ENCODE results near the gene HIRIP3. TPM values are rescaled to one million over a fixed set of nuclear protein-coding genes. Genes with fewer than 3 reads are reported as not detected.
A peak's percentile ranks its signal among the peaks of the same experiment; 100 is the strongest.
"Not testable (repeated sequence)": the region's sequence is repeated elsewhere in the genome, so short reads cannot be mapped to it uniquely, and the experiment has no call there.

HIRIP3 gene
- total RNA-seq, 1 donor from 2014 or later, result 11.1 TPM

DNA sequence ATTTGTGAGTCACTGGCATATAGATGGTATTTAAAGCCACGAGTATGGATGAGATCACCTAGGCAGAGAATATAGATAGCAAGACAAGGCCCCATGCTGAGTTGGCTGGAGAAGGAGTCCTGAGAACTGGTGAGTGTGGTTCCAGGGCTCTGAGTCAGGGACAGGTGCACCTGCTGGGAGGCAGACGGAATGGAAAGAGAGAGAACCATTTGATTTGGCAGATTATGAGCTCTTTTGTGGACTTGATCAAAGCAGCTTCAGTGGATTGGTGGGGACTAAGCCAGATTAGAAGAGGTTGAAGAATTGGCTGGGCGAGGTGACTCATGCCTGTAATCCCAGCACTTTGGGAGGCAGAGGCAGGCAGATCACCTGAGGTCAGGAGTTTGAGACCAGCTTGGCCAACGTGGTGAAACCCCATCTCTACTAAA is 23.3 kb upstream of the HIRIP3 start:
- ATAC-seq (no peak), DNase-seq (ENCODE audit: low spot score) (no peak)
- intact Hi-C loops (cut with DNase I), result no loop called here

DNA sequence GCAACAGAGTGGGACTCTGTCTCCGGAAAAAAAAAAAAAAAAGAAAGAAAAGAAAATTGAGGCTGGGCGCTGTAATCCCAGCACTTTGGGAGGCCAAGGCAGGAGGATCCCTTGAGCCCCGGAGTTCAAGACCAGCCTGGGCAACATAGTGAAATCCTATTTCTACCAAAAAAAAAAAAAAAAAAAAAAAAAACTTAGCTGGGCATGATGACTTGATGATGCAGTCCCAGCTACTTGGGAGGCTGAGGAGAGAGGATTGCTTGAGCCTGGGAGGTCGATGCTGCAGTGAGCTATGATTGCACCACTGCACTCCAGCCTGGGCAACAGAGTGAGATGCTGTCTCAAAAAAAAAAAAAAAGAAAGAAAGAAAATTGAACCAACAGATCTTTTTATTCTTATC is 22.5 kb upstream of the HIRIP3 start:
- ATAC-seq; DNase-seq (ENCODE audit: low spot score); intact Hi-C loops (cut with DNase I): not testable (repeated sequence)

DNA sequence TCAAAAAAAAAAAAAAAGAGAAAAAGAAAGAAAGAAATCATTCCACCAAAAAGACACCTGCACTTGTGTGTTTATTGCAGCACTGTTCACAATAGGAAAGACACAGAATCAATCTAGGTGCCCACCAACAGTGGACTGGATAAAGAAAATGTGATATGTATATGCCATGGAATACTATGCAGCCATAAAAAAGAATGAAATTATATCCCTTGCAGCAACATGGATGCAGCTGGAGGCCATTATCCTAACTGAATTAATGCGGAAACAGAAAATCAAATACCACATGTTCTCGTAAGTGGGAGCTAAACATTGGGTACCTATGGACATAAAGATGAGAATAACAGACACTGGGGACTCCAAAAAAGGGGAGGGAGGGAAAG is 21.9 kb upstream of the HIRIP3 start:
- DNase-seq (ENCODE audit: low spot score) (no peak), ATAC-seq (no peak)
- intact Hi-C loops (cut with DNase I), result no loop called here

DNA sequence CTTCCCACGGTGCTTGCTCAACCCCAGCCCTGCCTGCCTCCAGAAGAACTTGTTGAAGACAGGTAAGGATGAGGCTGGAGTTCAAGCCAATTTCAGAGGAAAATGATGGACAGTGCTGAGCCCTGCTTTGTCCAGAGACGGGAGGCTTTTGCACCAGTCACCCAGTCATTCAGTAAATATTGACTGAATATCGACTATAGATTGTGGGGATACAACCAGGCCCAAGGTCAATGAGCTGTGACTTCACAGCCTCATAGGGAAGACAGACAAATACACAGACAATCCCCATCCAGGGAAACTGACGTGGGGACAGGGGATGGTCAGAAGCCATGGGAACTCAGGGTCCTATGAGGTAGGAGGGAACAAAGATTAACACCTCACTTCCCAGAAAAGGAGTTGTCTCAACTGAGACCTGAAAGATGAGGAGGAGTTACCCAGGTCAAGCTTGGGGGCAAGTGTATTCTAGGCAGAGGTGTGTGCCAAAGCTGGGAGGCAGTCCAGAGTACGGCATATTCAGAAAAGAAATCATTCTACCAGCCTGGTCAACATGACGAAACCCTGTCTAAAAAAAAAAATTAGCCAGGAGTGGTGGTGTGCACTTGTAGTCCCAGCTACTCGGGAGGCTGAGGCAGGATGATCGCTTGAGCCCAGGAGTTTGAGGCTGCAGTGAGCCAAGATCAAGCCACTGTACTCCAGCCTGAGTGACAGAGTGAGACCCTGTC is 21.3 kb upstream of the HIRIP3 start:
- DNase-seq (ENCODE audit: low spot score) (no peak), ATAC-seq (no peak)
- intact Hi-C loops (cut with DNase I), result no loop called here

DNA sequence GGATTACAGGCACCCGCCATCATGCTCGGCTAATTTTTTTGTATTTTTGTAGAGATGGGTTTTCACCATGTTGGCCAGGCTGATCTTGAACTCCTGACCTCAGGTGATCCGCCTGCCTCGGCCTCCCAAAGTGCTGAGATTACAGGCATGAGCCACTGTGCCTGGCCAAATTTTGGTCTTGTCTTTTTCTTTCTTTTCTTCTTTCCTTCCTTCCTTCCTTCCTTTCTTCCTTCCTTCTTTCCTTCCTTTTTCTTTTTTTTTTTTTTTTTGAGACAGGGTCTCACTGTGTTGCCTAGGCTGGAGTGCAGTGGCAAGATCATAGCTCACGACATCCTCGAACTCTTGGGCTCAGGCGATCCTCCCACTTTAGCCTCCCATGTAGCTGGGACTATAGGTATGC is 20.0 kb upstream of the HIRIP3 start:
- ATAC-seq; DNase-seq (ENCODE audit: low spot score); intact Hi-C loops (cut with DNase I): not testable (repeated sequence)

DNA sequence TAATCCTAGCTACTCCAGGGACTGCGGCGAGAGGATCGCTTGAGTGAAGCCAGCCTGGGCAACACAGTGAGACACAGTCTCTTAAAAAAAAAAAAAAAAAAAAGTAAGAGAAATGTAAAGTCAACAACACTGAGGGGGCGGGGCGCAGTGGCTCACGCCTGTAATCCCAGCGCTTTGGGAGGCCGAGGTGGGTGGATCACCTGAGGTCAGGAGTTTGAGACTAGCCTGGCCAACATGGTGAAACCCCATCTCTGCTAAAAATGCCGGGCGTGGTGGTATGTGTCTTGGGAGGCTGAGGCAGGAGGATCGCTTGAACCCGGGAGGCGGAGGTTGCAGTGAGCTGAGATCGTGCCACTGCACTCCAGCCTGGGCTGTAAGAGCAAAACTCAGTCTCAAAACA is 17.2 kb upstream of the HIRIP3 start:
- intact Hi-C loops (cut with DNase I); ATAC-seq; DNase-seq (ENCODE audit: low spot score): not testable (repeated sequence)

DNA sequence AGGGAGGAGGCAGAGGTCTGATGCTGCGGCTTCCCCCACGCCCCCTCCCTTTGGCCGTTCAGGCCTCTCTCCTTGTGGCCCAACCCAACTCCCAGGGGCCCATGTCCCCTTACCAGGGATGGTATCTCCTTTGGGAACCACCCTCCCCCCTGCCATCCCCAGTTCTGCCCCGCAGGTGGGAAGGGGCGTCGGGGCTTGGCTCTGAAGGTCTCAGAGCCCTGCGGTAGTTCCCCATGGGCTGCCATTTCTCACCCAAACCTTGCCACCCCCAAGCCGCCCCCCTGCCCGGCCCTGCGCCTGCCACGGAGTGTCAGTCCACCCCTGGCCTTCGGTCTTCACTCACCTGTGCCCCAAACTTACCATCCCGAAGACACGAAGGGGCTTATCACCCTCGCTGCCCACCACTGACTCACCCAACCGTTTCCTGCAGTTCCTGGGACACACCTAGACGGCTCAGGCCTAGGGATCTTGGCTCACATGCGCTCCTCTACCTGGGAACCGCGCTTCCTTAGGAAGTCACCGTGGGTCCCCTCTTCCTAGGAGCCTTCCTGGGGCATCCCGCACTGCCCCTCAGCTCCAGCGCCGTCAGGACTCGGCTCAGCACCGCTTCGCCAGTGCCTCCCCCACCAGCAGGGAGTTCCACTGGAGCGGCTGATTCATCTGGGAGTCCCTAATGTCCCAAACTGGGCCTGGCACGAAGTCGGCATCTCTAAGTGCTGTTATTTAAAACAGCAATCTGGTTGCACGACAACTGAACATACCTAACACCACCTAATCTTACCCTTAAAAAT is 16.5 kb upstream of the HIRIP3 start:
- intact Hi-C loops (cut with DNase I), result no loop called here
- DNase-seq (ENCODE audit: low spot score) (no peak), ATAC-seq (no peak)

DNA sequence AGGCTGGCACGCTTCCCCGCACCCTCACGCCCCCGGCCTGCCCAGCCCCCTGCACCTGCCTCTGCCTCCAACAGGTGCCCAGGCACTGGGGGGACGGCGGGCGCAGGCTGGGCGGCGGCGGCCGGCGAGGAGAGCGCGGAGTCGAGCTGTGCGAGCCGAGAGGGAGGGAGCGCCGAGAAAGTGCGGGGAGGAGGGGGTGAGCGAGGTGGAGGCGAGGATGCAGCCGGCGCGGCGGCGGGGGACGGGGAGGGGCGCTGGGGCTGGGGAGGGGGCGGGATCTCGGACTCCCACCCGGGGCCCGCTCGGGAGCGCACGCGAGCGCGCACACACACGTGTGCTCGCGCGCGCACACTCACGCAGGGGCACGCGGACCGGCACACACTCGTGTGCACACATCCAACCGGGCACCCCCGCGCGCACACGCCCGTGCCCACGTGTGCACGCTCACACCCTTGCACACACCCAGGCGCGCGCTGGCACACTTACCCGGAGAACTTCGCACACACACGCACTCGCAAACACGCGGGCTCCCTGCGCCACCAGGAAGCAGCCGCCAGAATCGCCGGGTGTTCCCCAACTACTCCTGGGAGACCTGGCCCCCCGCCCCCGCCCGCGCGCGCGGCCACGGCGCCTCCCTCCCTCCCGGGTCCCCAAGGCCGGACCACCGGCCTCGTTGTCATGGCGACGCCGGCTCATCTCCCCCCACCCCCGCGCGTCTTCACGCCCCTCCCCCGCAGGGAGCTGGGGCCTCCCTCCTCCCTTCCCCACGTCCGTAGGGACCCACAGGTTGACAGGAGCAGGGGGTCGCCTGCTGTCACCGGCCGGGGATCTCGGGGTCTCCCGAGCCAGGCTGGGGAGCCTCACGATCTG is 15.7 kb upstream of the HIRIP3 start, which contains the start of gene DOC2A:
DOC2A (minus strand) TSS at position 184 of the 870 bp plus-strand sequence. CDS start 805 bp downstream, outside the sequence.
- intact Hi-C loops (cut with DNase I), result no loop called here
- peak; percentile 18 for ATAC-seq
- no peak for DNase-seq (ENCODE audit: low spot score)

DNA sequence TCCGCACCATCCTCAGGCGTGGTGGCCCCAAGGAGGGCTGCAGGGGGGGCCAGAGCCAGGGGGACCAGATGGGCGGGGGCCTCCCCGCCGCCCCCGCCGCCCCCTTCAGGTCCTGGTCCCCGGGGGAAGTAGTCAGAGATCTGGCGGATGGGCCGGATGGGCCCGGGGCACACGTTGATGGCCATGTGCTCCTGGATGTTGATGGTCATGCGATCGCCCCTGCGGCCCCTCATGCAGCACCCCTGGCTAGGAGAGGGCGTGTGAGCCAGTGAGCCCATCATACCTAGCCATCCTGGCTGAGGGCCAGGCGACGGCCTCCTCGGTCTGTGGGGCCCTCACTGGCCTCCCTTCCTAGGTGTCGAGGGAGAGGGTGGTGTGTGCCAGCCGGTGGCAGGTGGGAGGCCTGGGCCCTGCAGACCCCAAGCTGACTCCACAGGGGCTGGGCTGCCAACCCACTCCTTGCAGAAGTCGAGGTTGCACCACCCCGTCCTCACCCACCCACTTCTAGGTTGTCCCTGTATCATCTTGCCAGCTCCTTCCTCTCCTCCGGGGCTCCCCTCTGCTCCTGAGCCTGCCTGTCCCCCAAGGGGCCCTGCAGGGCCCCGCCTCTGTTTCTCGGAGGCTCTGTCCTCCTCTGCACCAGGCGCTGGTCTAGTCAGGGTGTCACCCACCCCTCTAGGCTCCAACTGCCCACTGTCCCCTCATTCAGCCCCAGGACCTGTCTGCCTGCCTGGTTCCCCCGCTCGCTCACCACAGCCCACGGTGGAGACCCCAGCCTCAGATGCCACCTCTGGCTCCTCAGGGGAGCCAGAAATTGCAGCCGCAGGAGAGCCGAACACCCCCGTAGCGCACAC is 14.8 kb upstream of the HIRIP3 start:
- DNase-seq (ENCODE audit: low spot score), result no peak
- ATAC-seq, result no peak
- intact Hi-C loops (cut with DNase I), result loop anchor here (10.0 kb wide), 2 partner anchors 85 to 155 kb away; partner anchors contain the start of gene KCTD13

DNA sequence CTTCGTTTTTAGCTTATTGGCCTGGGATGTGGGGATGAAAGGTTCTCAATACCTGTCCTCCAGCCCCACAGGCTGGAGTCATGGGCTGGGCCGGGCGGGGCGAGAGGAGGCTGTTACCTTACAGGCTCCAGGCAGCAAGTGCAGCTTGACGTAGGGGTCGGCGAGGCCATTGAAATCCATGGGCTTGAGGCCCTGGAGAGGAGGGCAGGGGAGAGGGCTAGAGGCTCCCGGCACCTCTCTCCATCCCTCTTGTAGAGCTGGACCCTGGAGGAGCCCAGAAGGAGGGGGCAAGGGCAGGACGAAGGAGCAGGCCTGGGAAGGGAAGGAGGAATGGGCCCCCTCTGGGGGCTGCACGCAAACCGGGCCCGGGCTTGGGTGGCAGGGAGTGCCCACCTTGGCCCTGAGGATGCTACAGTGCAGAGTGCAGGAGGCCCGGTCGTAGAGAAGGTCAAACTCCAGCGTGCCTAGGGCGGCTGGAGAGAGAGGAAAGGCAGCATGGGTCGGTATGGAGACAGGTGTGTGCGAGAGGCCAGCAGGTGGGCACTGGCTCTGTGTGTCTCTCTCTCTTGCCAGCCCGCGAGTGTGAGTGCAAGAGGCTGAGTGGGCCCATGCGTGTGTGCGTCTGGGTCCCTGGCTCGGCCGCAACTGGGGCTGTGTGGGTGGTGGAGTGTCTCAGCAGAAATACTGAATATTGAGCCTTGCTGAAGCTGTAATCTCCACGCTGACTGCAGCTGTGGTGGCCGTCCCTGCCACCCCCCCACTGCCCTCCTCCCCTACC is 13.9 kb upstream of the HIRIP3 start:
- intact Hi-C loops (cut with DNase I), result loop anchor here (10.0 kb wide), 2 partner anchors 84 to 154 kb away; partner anchors contain the start of gene KCTD13
- ATAC-seq, result no peak
- DNase-seq (ENCODE audit: low spot score), result no peak

DNA sequence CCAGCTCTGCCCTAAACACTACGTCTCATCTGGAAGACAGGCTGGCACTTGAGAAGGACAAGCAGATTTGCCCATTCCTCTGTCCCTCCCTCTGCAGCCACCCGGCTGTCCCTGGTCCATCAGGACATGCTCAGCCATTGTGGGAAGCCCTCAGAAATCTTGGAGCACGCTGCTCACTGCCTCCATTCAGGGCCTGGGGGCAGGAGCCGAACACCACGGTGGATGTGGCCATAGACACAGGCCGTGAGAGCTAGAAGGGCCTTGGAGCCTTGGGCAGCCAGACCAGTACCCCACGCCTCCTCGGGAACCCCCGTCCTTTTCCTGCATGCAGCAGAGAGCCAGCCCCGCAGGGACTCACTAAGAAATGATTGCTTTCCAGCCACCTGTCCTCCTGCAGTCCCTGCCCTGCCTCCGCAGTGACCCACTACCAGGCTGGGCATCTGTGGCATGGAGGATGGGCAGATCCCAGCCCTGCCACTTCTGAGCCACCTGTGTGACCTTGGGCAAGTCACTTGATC is 12.0 kb upstream of the HIRIP3 start:
- no peak for DNase-seq (ENCODE audit: low spot score)
- intact Hi-C loops (cut with DNase I), result loop anchor here (10.0 kb wide), 2 partner anchors 83 to 153 kb away; partner anchors contain the start of gene KCTD13
- no peak for ATAC-seq

DNA sequence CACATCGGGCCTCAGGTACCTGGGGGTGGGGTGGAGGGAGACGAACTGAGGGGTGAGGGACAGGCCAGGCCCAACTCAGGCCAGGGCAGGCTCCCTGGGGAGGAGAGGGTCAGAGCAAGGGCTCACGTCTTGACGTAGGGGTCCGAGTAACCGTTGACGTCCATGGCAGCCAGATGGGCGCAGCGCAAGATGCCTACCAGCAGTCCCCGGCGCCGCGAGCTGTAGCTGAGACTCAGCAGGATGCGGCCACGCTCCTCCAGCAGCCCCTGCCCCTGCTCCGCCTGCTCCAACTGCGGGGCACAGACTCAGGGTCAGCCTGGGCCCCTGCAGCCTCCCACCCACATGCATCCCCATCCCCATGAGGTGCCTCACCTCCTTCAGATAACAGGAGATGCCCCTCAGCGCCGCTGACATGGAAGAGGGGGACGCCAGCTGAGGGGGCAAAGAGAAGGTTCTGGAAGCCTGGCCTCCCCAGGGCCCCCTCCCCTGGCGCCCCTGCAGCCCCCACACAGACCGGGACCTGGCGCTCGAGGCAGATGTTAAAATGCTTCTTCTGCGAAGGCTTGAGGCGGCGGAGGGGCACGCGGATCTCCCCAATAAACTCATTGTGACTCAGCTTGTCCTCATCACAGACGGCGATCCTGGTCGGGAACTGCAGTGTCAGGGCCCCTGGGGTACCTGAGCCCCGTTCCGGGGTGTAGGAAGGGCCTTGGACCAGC is 11.4 kb upstream of the HIRIP3 start:
- ATAC-seq (no peak), DNase-seq (ENCODE audit: low spot score) (no peak)
- intact Hi-C loops (cut with DNase I), result loop anchor here (10.0 kb wide), 2 partner anchors 82 to 152 kb away; partner anchors contain the start of gene KCTD13

DNA sequence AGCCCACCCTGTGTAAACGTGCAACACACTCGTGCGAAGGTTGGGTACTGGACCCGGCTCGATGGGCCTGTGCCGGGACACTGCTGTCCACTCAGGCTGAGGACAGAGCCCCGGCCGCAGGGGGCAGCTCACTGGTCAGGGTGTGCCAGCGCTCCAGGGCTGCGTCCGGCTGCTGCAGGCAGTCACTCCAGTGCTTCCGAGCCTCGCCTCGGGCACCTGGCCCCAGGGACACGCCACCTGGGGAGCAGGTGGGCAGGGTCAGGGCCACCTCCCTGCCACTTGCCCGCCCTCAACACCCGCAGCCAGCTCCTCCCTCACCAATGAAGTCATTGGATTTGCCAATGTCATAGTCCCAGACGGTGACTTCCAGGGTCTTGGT is 10.7 kb upstream of the HIRIP3 start:
- ATAC-seq, result no peak
- intact Hi-C loops (cut with DNase I), result loop anchor here (10.0 kb wide), 2 partner anchors 81 to 151 kb away; partner anchors contain the start of gene KCTD13
- no peak for DNase-seq (ENCODE audit: low spot score)

DNA sequence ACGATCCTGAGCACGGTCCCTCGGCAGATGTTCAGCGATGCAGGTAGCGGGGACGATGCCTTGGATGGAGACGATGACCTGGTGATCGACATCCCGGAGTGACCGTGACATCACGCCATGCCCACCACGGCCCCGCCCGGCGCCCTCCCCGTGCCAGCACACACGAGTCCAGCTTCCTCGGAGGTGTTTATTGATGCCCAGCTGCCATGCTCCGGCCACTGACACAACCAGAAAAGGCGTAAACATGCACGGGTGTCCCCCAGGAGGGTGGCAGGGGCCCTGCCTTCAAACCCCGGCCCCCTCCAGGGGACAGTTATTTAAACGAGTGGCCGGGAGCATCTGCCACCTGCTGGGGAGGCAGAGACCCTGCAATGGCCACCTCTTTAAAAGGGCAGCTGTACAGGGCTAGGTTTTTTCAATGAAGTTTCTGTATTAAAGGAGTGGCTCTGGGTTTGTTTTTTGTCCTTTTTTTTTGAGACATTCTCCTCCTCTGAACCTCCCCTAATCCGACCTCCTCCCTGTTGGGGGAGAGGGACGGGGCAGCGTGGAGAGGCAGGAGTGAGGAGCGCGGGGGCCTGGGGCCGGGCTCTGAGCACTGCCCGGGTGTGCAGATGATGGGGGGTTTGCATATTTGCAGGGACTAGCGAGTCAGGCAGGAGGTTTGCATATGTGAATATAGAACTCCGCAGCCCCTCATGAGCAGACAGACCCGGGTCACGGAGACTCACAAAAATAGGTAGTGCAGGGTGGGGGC is 10.1 kb upstream of the HIRIP3 start:
- ATAC-seq (peak; percentile 66), DNase-seq (ENCODE audit: low spot score) (no peak)
- intact Hi-C loops (cut with DNase I), result loop anchor here (10.0 kb wide), 2 partner anchors 81 to 151 kb away; partner anchors contain the start of gene KCTD13

DNA sequence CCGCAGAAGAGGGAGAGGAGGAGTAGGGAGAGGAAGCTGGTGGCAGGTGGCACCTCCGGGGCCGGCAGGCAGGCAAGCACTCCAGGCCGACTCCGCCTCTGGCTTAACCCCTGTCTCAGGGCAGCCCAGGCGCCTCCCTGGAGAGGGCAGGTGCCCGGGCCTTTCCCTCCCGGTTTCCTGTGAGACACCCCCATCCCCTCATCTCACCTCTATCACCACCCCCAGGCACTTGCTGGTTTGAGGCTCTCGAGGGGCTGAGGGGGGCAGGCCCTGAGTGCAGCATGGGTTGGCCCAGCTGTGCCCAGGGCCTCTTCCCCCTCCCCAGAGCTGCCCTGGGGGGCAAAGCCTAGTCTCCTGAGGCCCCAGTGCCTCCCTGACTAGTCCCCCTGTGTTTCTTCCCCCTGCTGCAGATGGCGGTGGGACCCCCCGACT is 9.4 kb upstream of the HIRIP3 start:
- ATAC-seq, result peak; percentile 4

DNA sequence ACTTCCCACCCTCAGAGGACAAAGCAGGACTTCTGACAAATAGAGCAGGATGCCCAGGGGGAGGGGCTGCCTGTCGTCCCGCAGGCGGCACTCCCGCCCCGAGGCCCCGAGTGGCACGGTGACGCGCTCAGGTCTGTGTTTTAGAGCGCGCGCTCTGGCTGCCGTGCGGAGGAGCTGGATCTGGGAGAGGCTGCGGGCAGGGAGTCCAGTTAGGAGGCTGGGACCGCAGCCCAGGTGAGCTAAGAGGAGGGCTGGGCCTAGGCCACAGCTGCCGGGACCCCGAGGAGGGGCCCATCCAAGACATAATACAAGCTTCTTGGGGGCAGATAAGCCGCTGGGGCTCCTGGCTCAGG is 9.0 kb upstream of the HIRIP3 start:
- no peak for ATAC-seq
- intact Hi-C loops (cut with DNase I), result loop anchor here (10.0 kb wide), 2 partner anchors 80 to 150 kb away; partner anchors contain the start of gene KCTD13
- DNase-seq (ENCODE audit: low spot score), result no peak

More for the DNA sequence above, 9.4 kb upstream of the HIRIP3 start:
- no peak for DNase-seq (ENCODE audit: low spot score)
- intact Hi-C loops (cut with DNase I), result loop anchor here (10.0 kb wide), 2 partner anchors 80 to 150 kb away; partner anchors contain the start of gene KCTD13

Measured in sciatic nerve (tissue), 2 donors.